Left lung (tissue), 10 donors: ENCODE results near the gene TSHZ2. TPM values are rescaled to one million over a fixed set of nuclear protein-coding genes. Genes with fewer than 3 reads are reported as not detected.

Source experiments
- ATAC-seq: fragments of 200-7000 bp; cut with Tn5 transposase; one replicate; pipeline ENCODE4 v1.9.1; 2020; ENCODE audit warnings: moderate library complexity
- DNase-seq, 4 donors: peaks; one replicate each; pipeline ENCODE4 v3.0.0-alpha.2; 2013 to 2020
- H3K27ac ChIP-seq, 2 donors: fragments of 200-600 bp; sonication (generic) in 1 of 2; one replicate each; pipeline versions ENCODE4 v1.5.0 to v1.8.0; 2020 to 2021
- H3K27me3 ChIP-seq, 2 donors: fragments of 200-600 bp; sonication (generic) in 1 of 2; one replicate each; pipeline versions ENCODE4 v1.5.0 to v1.8.0; 2020 to 2021
- H3K36me3 ChIP-seq, 2 donors: fragments of 200-600 bp; sonication (generic) in 1 of 2; one replicate each; pipeline versions ENCODE4 v1.5.0 to v1.8.0; 2020 to 2021
- H3K4me1 ChIP-seq, 2 donors: fragments of 200-600 bp; one replicate each; pipeline ENCODE4 v1.8.0; 2021
- H3K4me3 ChIP-seq, 2 donors: fragments of 200-600 bp; sonication (generic) in 1 of 2; one replicate each; pipeline versions ENCODE4 v1.5.0 to v1.8.0; 2020 to 2021; ENCODE audit warnings: mild to moderate bottlenecking in 1 of 2
- H3K9me3 ChIP-seq, 2 donors: fragments of 200-600 bp; sonication (generic) in 1 of 2; one replicate each; pipeline versions ENCODE4 v1.5.0 to v1.8.0; 2020 to 2021
- intact Hi-C, 2 donors: fragments of 100-400 bp; cut with DNase I; formaldehyde crosslinking; loops; one replicate each; pipeline versions ENCODE4 v1.11.2 to v1.14.2; 2022
- polyA plus RNA-seq, 6 donors: library from polyadenylated mRNA; unstranded; fragments of 120-200 nt; gene quantifications; one replicate each; pipeline ENCODE4 v1.2.1, GENCODE V29; 2013; ENCODE audit not compliant: insufficient read length in 6 of 6
- total RNA-seq, 2 donors: library from RNA; stranded (reverse); fragmentation: NEBNext Ultra II Directional; extraction: Animal tissue kit (Norgen Biotek cat#: 25700); gene quantifications; one replicate each; pipeline ENCODE4 v1.2.1, GENCODE V29; 2021
- TF ChIP-seq, protein P1 (sequence below), 2 donors: fragments of 200-600 bp; sonication (generic) in 1 of 2; IDR thresholded peaks; one replicate each; pipeline versions ENCODE4 v1.5.0 to v1.8.0; 2021; ENCODE audit warnings: antibody characterized with exemption in 2 of 2
- donor health status: DM: no; HTN: yes; CAD: no.
- donor health status: DM: no; HTN: no; CAD: no.

TSHZ2 gene
- total and polyA plus RNA-seq, 8 donors, result 7.6 to 20.7 (median 13.9) TPM

- intact Hi-C loops, result no loop called here
- Histone ChIP-seq H3K4me1 (no peaks in the 10 kb centered on the region), H3K27ac (no peak overlapping the region), H3K9me3 (peaks cover 0 to 5% of the 10 kb centered on the region in 2 donors), H3K4me3 (no peak overlapping the region), H3K27me3 (no peaks in the 10 kb centered on the region), H3K36me3 (no peaks in the 10 kb centered on the region)
- TF ChIP-seq, protein P1, sequence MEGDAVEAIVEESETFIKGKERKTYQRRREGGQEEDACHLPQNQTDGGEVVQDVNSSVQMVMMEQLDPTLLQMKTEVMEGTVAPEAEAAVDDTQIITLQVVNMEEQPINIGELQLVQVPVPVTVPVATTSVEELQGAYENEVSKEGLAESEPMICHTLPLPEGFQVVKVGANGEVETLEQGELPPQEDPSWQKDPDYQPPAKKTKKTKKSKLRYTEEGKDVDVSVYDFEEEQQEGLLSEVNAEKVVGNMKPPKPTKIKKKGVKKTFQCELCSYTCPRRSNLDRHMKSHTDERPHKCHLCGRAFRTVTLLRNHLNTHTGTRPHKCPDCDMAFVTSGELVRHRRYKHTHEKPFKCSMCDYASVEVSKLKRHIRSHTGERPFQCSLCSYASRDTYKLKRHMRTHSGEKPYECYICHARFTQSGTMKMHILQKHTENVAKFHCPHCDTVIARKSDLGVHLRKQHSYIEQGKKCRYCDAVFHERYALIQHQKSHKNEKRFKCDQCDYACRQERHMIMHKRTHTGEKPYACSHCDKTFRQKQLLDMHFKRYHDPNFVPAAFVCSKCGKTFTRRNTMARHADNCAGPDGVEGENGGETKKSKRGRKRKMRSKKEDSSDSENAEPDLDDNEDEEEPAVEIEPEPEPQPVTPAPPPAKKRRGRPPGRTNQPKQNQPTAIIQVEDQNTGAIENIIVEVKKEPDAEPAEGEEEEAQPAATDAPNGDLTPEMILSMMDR (IDR thresholded peaks at IDR 0.05), result no peak
- ATAC-seq, result no peak
- DNase-seq, result no peak
Observed at GRCh38 chr20:53487461-53488200, 515.5 kb downstream of the TSHZ2 start.

GRCh38 chr20:53488775-53489272 lies 516.7 kb downstream of the TSHZ2 start:
- DNase-seq (no peak), ATAC-seq (no peak)
- Histone ChIP-seq H3K4me3 (no peak overlapping the region), H3K27ac (no peak overlapping the region), H3K4me1 (no peaks in the 10 kb centered on the region), H3K27me3 (no peaks in the 10 kb centered on the region), H3K9me3 (peaks cover 0 to 2% of the 10 kb centered on the region in 2 donors), H3K36me3 (no peaks in the 10 kb centered on the region)
- intact Hi-C loops, result no loop called here
- TF ChIP-seq, protein P1 (IDR thresholded peaks at IDR 0.05), result no peak

- intact Hi-C loops, result no loop called here
Observed at GRCh38 chr20:53489528-53489927, 517.4 kb downstream of the TSHZ2 start.

GRCh38 chr20:53490620-53491019 lies 518.5 kb downstream of the TSHZ2 start:
- Histone ChIP-seq H3K27ac (no peak overlapping the region), H3K4me3 (no peak overlapping the region), H3K27me3 (no peaks in the 10 kb centered on the region), H3K4me1 (no peaks in the 10 kb centered on the region), H3K9me3 (no peaks in the 10 kb centered on the region), H3K36me3 (no peaks in the 10 kb centered on the region)
- ATAC-seq (no peak), DNase-seq (no peak)
- TF ChIP-seq, protein P1 (IDR thresholded peaks at IDR 0.05), result no peak
- intact Hi-C loops, result no loop called here

More at GRCh38 chr20:53489528-53489927, 517.4 kb downstream of the TSHZ2 start:
- Histone ChIP-seq H3K4me3 (no peak overlapping the region), H3K4me1 (no peaks in the 10 kb centered on the region), H3K9me3 (no peaks in the 10 kb centered on the region), H3K27ac (no peak overlapping the region), H3K27me3 (no peaks in the 10 kb centered on the region), H3K36me3 (no peaks in the 10 kb centered on the region)
- TF ChIP-seq, protein P1 (IDR thresholded peaks at IDR 0.05), result no peak
- DNase-seq (no peak), ATAC-seq (no peak)

DNA sequence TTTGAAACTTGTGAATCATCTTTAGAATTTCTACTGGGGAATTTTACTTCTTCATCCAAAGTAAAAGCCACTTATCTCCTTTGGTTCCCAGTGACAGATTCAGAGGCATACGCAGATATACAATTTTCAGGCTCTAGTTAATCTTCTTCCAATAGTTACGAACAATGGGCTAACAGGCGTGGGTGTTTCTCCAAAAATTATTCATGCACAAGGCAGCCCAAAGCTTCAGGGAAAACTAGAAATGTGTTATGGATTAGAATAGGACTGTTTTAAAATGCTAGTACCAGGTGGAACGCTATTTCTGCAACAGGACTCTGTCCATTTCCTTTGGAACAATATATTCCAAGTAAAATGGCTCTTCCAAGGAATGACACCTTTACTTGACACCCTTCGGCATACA lies 519.3 kb downstream of the TSHZ2 start:
- intact Hi-C loops, result no loop called here
- H3K4me1 ChIP-seq, result no peaks in the 10 kb centered on the region
- no peak for ATAC-seq

More for the DNA sequence above, 519.3 kb downstream of the TSHZ2 start:
- Histone ChIP-seq H3K27me3 (peaks cover 0 to 5% of the 10 kb centered on the region in 2 donors), H3K27ac (no peak overlapping the region), H3K4me3 (no peak overlapping the region), H3K36me3 (no peaks in the 10 kb centered on the region), H3K9me3 (no peaks in the 10 kb centered on the region)
- TF ChIP-seq, protein P1 (IDR thresholded peaks at IDR 0.05), result no peak
- DNase-seq, result no peak
